ENCODE data around the gene EPHA6. TPM values are rescaled to one million over a fixed set of nuclear protein-coding genes. Genes with fewer than 3 reads are reported as not detected.

The EPHA6 gene
- total RNA-seq, 1 experiment from 2014 or later = 0.61 TPM

DNA sequence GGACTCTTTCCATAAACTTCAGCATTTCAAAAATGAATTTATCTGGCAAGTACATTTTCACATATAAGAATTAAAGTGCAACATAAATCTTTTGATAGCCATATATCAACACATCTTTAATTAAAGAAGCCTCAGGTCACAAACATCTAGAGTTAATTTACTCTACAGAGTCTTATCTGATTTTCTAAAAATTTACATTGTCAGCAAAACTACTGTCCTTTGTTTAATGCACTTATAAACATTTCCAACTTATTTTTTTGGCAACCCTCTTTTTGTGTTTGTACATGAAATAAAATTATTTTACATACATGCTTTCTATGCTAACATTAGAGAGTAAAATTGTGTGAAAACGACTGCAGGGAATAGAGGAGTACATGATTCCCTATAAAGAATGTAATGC lies 533.4 kb downstream of the EPHA6 start:
- Histone ChIP-seq H3K79me2 (ENCODE audit: insufficient read depth, low read length) (no peaks in the 10 kb centered on the region), H3K18ac (ENCODE audit: insufficient read length, low read depth, low read length) (no peak overlapping the region), H2AFZ (ENCODE audit: low read length) (no peak overlapping the region), H2BK5ac (ENCODE audit: insufficient read length, low read length) (no peak overlapping the region), H3K27me3 (ENCODE audit: insufficient read depth, low read length) (no peaks in the 10 kb centered on the region), H3K4me1 (ENCODE audit: insufficient read depth, low read length) (no peaks in the 10 kb centered on the region), H3K56ac (ENCODE audit: insufficient read length, low read depth, low read length) (no peak overlapping the region), H3K14ac (ENCODE audit: insufficient read depth, low read length) (no peak overlapping the region), H2BK120ac (ENCODE audit: low read depth, low read length, poor library complexity, severe bottlenecking) (no peak overlapping the region), H2AK5ac (ENCODE audit: insufficient read length, low read length) (no peak overlapping the region), H3K23me2 (ENCODE audit: insufficient read length, low read depth, low read length, poor library complexity, severe bottlenecking) (no peaks in the 10 kb centered on the region), H2BK15ac (ENCODE audit: low read depth, low read length) (no peak overlapping the region), H3K9ac (ENCODE audit: extremely low read depth, insufficient read length, low read length) (no peak overlapping the region), H3K4me2 (ENCODE audit: insufficient read depth, insufficient read length, low read length) (no peak overlapping the region), H3K4ac (ENCODE audit: low read depth, low read length) (no peak overlapping the region), H2BK12ac (ENCODE audit: insufficient read length, low read depth, low read length) (no peak overlapping the region), H4K5ac (ENCODE audit: insufficient read length, low read depth, low read length) (no peak overlapping the region), H2BK20ac (ENCODE audit: low read depth, low read length, poor library complexity, severe bottlenecking) (no peak overlapping the region), H3K79me1 (ENCODE audit: insufficient read depth, low read depth, low read length, poor library complexity, severe bottlenecking) (no peaks in the 10 kb centered on the region), H4K20me1 (ENCODE audit: control insufficient read depth, insufficient read depth, insufficient read length) (no peaks in the 10 kb centered on the region), H3K23ac (ENCODE audit: insufficient read length, low read depth, low read length) (no peak overlapping the region), H3T11ph (ENCODE audit: low read length) (no peak overlapping the region), H3K27ac (ENCODE audit: insufficient read length, low read depth, low read length) (no peak overlapping the region), H4K91ac (ENCODE audit: insufficient read length, low read depth, low read length) (no peak overlapping the region), H3K9me3 (ENCODE audit: control insufficient read depth, low read depth, low read length) (no peaks in the 10 kb centered on the region), H4K8ac (replicated peaks; ENCODE audit: insufficient read length, low read depth, low read length) (no peak overlapping the region)
- H3K27me3 Mint-ChIP-seq (ENCODE audit: low read depth) = no peaks in the 10 kb centered on the region
- H3K9me3 Mint-ChIP-seq = no peaks in the 10 kb centered on the region; a peak in 1 of 5 replicates
- no peak for DNase-seq
- H3K36me3 Mint-ChIP-seq (ENCODE audit: insufficient read depth in 1 of 3, low read depth in 3 of 3) = no peaks in the 10 kb centered on the region
- no peak overlapping the region for H3K27ac Mint-ChIP-seq
- H3K4me1 Mint-ChIP-seq = no peaks in the 10 kb centered on the region
- no CpG with 5 or more reads among the region's 1 CpG for WGBS (ENCODE audit: extremely low coverage, insufficient read length, low lambda C conversion rate)
- TF ChIP-seq, protein P1, sequence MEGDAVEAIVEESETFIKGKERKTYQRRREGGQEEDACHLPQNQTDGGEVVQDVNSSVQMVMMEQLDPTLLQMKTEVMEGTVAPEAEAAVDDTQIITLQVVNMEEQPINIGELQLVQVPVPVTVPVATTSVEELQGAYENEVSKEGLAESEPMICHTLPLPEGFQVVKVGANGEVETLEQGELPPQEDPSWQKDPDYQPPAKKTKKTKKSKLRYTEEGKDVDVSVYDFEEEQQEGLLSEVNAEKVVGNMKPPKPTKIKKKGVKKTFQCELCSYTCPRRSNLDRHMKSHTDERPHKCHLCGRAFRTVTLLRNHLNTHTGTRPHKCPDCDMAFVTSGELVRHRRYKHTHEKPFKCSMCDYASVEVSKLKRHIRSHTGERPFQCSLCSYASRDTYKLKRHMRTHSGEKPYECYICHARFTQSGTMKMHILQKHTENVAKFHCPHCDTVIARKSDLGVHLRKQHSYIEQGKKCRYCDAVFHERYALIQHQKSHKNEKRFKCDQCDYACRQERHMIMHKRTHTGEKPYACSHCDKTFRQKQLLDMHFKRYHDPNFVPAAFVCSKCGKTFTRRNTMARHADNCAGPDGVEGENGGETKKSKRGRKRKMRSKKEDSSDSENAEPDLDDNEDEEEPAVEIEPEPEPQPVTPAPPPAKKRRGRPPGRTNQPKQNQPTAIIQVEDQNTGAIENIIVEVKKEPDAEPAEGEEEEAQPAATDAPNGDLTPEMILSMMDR (conservative IDR thresholded peaks at IDR 0.05) = no peak
- H3K4me3 Mint-ChIP-seq = no peak overlapping the region
